ENCODE measurements around the gene ADAM33.

- TF ChIP-seq CTCF (conservative IDR thresholded peaks at IDR 0.05; ENCODE audit: low read depth, low read length) (no peak), EZH2phosphoT487 (IDR thresholded peaks at IDR 0.05; ENCODE audit: borderline replicate concordance, low read length) (no peak)
These were observed 37.2 kb upstream of the ADAM33 start for GRCh38 chr20:3719046-3719445.

All from PC-3 (cell line).